Psoas muscle (tissue), 8 donors: ENCODE results near the gene PSORS1C2. TPM values are rescaled to one million over a fixed set of nuclear protein-coding genes. Genes with fewer than 3 reads are reported as not detected.

Experiments
- ATAC-seq, 4 donors: fragments of 200-7000 bp; cut with Tn5 transposase; one replicate each; pipeline ENCODE4 v1.9.1; 2020; ENCODE audit warnings: moderate library complexity in 3 of 4, mild to moderate bottlenecking in 2 of 4
- DNase-seq, 2 donors: peaks; one replicate each; pipeline ENCODE4 v3.0.0-alpha.2; 2020
- H3K27ac ChIP-seq: fragments of 200-600 bp; one replicate; pipeline ENCODE4 v1.8.0; 2022
- H3K27me3 ChIP-seq, 3 donors: fragments of 200-600 bp in 1 of 3; one replicate each; pipeline versions ENCODE4 v1.6.1 to v1.8.0; 2013 to 2022; ENCODE audit warnings: low read length in 2 of 3, mild to moderate bottlenecking in 2 of 3, moderate library complexity in 1 of 3; ENCODE audit not compliant: insufficient read depth in 3 of 3
- H3K36me3 ChIP-seq, 2 donors: fragments of 200-600 bp in 1 of 2; one replicate each; pipeline versions ENCODE4 v1.6.1 to v1.8.0; 2013 to 2022; ENCODE audit warnings: low read depth in 1 of 2, mild to moderate bottlenecking in 1 of 2, moderate library complexity in 1 of 2; ENCODE audit not compliant: insufficient read depth in 1 of 2
- H3K4me1 ChIP-seq: fragments of 200-600 bp; one replicate; pipeline ENCODE4 v1.8.0; 2022
- H3K4me3 ChIP-seq: fragments of 200-600 bp; one replicate; pipeline ENCODE4 v1.8.0; 2022; ENCODE audit warnings: mild to moderate bottlenecking
- H3K9me3 ChIP-seq: fragments of 200-600 bp; one replicate; pipeline ENCODE4 v1.8.0; 2022
- WGBS, 3 donors: extraction: QIAGEN DNeasy Blood & Tissue Kit; methylation state at CpG; one replicate each; pipeline versions ENCODE4 v1.1.6 to v1.1.7; 2013; 5-methylcytosine and 5-hydroxymethylcytosine counted together
- intact Hi-C, 2 donors: fragments of 100-400 bp; cut with DNase I; formaldehyde crosslinking; loops; one replicate each; pipeline versions ENCODE4 v1.11.0 to v1.14.2; 2022
- polyA plus RNA-seq, 3 donors: library from polyadenylated mRNA; stranded (reverse); fragments of 200-250 nt; gene quantifications; one replicate each; pipeline ENCODE4 v1.2.3, GENCODE V29; 2013
- total RNA-seq, 4 donors: library from RNA; stranded (reverse); fragmentation: NEBNext Ultra II Directional in 2 of 4; extraction: Animal tissue kit (Norgen Biotek cat#: 25700) in 2 of 4; gene quantifications; one replicate each; pipeline versions ENCODE4 v1.2.1 to v1.2.4, GENCODE V29; 2021 to 2023
- TF ChIP-seq, protein P1 (sequence below): fragments of 200-600 bp; IDR thresholded peaks from one replicate; pipeline ENCODE4 v1.8.0; 2022; ENCODE audit warnings: antibody characterized with exemption
- donor health status: healthy with polysubstance abuse.
- donor health status: DM: no; HTN: no; CAD: no; lungs with moderate emphysema.
- donor health status: Bipolar disorder and iron deficiency.
- donor health status: healthy.
- donor health status: DM: yes; HTN: yes; CAD: no.
- donor health status: DM: no; HTN: no; CAD: no.
- donor health status: DM: no; HTN: no; CAD: no.
- donor health status: DM: yes; HTN: yes; CAD: no.

The PSORS1C2 gene
- total and polyA plus RNA-seq, 7 donors = not detected

DNA sequence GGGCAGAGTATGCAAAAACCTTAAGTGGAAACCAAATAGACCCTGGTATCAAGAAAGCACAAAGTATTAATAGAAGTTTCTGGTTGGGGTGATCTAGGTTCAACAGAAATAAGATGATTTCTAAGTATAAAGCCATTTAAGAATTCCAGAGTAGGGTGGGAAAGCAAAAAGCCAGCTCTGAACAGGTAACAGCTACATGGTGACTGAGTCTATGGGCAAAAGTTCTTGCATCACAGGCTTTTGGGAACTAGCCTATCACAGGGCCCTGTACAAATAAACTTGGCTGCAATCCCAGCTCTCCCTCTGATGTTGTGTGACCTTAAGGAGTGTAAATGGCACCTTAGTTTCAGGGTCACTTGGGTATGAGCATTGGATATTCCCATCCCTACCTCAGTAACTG is 25.1 kb upstream of the PSORS1C2 start:
- Histone ChIP-seq H3K36me3 (peaks cover 0 to 4% of the 10 kb centered on the region in 2 donors), H3K4me3 (no peak overlapping the region), H3K4me1 (peaks cover 6% of the 10 kb centered on the region), H3K9me3 (no peaks in the 10 kb centered on the region), H3K27me3 (no peaks in the 10 kb centered on the region), H3K27ac (no peak overlapping the region)
- ATAC-seq (no peak), DNase-seq (no peak)
- intact Hi-C loops = no loop called here
- TF ChIP-seq, protein P1, sequence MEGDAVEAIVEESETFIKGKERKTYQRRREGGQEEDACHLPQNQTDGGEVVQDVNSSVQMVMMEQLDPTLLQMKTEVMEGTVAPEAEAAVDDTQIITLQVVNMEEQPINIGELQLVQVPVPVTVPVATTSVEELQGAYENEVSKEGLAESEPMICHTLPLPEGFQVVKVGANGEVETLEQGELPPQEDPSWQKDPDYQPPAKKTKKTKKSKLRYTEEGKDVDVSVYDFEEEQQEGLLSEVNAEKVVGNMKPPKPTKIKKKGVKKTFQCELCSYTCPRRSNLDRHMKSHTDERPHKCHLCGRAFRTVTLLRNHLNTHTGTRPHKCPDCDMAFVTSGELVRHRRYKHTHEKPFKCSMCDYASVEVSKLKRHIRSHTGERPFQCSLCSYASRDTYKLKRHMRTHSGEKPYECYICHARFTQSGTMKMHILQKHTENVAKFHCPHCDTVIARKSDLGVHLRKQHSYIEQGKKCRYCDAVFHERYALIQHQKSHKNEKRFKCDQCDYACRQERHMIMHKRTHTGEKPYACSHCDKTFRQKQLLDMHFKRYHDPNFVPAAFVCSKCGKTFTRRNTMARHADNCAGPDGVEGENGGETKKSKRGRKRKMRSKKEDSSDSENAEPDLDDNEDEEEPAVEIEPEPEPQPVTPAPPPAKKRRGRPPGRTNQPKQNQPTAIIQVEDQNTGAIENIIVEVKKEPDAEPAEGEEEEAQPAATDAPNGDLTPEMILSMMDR = no peak

DNA sequence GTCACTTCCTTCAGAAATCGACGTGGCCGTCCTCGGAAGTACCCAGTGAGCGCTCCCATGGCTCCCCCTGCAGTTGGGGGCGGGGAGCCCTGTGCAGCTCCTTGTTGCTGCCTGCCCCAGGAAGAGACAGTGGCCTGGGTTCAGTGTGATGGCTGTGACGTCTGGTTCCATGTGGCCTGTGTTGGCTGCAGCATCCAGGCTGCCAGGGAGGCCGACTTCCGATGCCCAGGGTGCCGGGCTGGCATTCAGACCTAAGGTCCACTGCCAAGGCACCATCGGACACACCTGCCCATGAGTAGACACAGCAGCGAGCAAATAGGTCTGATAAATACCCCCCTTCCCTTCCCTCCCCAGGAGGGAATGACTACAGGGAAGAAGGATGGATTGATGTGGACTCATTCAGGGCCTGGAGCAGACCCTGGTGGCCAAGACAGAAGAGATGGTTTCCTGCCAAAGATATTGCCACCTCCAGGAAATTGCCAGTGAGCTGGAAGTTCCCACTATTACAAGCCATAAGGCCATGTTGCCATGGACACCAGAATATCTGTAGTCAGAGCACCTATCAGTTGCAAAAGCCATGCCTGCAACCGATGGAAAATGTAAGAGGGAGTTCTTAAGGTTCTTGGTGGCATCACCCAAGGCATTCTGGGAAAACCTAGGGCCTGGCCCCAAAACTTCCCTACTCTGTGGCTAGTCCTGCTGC is 23.7 kb upstream of the PSORS1C2 start:
- intact Hi-C loops = no loop called here
- ATAC-seq (no peak), DNase-seq (no peak)
- peaks cover 0 to 4% of the 10 kb centered on the region in 2 donors for H3K36me3 ChIP-seq
- TF ChIP-seq, protein P1 = no peak
- no peaks in the 10 kb centered on the region for H3K27me3 ChIP-seq
- 79 to 90% (median 83%) methylated on average over 13 of the region's 13 CpGs for WGBS, 3 donors
- H3K4me3 ChIP-seq = no peak overlapping the region
- H3K9me3 ChIP-seq = no peaks in the 10 kb centered on the region
- H3K27ac ChIP-seq = no peak overlapping the region
- H3K4me1 ChIP-seq = peaks cover 6% of the 10 kb centered on the region

DNA sequence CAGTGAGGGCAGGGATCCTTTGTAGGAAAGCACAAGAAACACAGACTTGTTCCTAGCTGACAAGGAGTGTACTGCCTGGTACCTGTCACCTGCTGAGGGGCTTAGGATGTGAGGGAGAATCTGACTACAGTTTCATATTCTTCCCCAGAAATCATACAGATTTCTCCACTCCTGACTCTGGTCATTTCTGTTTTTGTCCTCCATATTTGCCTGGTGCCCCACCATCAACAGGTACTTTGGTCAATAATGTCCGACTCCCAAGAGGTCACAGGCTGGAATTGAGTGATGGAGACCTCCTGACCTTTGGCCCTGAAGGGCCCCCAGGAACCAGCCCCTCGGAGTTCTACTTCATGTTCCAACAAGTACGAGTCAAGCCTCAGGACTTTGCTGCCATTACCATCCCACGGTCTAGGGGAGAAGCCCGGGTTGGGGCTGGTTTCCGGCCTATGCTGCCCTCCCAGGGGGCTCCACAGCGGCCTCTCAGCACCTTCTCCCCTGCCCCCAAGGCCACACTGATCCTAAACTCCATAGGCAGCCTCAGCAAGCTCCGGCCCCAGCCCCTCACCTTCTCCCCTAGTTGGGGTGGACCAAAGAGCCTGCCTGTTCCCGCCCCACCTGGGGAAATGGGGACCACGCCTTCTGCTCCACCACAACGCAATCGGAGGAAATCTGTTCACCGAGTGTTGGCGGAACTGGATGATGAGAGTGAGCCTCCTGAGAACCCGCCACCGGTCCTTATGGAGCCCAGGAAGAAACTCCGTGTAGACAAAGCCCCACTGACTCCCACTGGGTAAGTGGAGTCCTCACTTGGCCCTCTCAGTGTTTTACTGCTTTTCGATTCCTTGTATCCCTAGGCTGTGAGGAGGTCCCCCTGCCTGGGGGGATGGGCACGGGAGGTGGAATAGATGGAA is 22.6 kb upstream of the PSORS1C2 start:
- Histone ChIP-seq H3K36me3 (peaks cover 0 to 5% of the 10 kb centered on the region in 2 donors), H3K4me1 (peaks cover 6% of the 10 kb centered on the region), H3K27me3 (no peaks in the 10 kb centered on the region), H3K4me3 (no peak overlapping the region), H3K9me3 (no peaks in the 10 kb centered on the region), H3K27ac (no peak overlapping the region)
- intact Hi-C loops = no loop called here
- TF ChIP-seq, protein P1 = no peak
- no peak for ATAC-seq
- no peak for DNase-seq
- 87 to 90% (median 89%) methylated on average over 19 of the region's 19 CpGs for WGBS, 3 donors

DNA sequence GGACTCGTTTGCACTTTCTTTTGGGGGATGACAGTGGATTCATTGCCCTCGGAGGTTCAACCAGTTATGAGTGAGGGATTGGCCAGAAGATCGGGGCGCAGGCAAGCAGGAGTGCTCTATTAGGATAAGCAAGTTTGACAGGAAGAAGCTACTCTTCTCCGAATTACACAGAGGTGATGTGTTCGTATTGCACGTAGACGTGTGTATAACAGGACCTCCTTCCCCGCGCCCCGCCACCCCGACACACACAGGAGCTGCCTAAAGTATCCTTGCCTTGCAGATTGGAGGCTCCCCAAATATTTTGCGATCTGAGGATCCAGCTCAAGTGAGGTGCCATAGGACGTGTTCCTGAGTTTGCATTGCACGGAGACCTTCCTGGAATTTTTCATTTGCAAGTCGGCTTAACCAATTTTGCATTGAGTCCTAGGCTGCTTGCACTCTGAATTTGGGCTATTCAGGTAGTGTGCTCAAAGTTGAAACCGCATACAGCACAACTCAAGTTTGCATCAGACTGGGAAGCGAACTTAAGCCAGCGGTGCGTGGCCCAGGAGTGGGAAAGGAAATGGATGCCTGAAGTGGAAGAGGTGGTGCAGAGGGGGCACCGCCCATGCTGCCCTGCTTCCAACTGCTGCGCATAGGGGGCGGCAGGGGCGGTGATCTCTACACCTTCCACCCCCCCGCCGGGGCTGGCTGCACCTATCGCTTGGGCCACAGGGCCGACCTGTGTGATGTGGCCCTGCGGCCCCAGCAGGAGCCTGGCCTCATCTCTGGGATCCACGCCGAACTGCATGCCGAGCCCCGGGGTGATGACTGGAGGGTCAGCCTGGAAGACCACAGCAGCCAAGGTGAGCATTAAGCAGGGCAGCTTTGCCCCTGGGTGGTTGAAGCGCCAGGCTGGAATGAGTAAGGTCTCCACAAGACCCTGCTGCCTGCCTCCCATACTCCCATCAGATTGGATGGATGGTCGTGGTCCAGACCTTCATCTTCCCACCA is 20.3 kb upstream of the PSORS1C2 start:
- H3K4me3 ChIP-seq = peak overlapping the region; percentile 81
- TF ChIP-seq, protein P1 = no peak
- no peaks in the 10 kb centered on the region for H3K9me3 ChIP-seq
- ATAC-seq = no peak
- no peak for DNase-seq
- peaks cover 0 to 27% of the 10 kb centered on the region in 2 donors for H3K36me3 ChIP-seq
- peaks cover 6% of the 10 kb centered on the region for H3K4me1 ChIP-seq
- 21 to 23% (median 22%) methylated on average over 33 to 35 of the region's 35 CpGs for WGBS, 3 donors
- H3K27ac ChIP-seq = no peak overlapping the region
- intact Hi-C loops = no loop called here
- H3K27me3 ChIP-seq = no peaks in the 10 kb centered on the region
